Measurements from ENCODE around the gene DOP1B. TPM values are rescaled to one million over a fixed set of nuclear protein-coding genes. Genes with fewer than 3 reads are reported as not detected.

DOP1B gene
- total RNA-seq, 1 donor from 2014 or later, result 6.8 TPM

DNA sequence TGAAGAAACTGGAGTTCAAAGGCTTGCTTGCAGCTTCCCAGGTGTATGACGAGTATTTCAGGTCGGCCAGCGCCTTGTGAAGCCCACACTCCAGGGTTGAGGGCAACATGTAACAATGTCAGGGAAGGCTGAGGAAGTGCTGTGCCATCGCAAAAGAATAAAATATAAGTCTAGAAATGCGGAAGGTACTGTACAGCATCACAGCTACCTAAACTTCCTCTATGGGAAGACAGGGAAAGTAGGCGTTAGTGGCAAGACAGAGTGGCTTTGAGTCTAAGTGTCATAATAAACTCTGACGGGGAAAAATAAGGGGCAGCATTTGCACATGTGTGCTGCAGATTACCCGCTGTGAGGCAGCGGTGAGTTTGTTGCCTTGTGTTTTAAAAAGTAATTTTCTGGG lies 28.9 kb downstream of the DOP1B start:
- Histone ChIP-seq H3K4me1 (ENCODE audit: control insufficient read depth in 3 of 3, insufficient read depth in 3 of 3, low read length in 3 of 3) (peaks cover 10 to 26% (median 23%) of the 10 kb centered on the region in 3 donors), H3K27ac (ENCODE audit: low read depth, low read length) (no peak overlapping the region), H3K27me3 (ENCODE audit: control insufficient read depth in 3 of 3, insufficient read depth in 3 of 3, low read length in 3 of 3) (no peaks in the 10 kb centered on the region), H3K9ac (ENCODE audit: low read depth in 1 of 3, low read length in 3 of 3) (no peak overlapping the region), H3K36me3 (ENCODE audit: control insufficient read depth in 3 of 3, insufficient read depth in 3 of 3, low read length in 3 of 3) (no peaks in the 10 kb centered on the region), H3K4me3 (ENCODE audit: low read length in 3 of 3) (no peak overlapping the region), H3K9me3 (ENCODE audit: control insufficient read depth in 3 of 3, low read length in 3 of 3) (no peaks in the 10 kb centered on the region)

DNA sequence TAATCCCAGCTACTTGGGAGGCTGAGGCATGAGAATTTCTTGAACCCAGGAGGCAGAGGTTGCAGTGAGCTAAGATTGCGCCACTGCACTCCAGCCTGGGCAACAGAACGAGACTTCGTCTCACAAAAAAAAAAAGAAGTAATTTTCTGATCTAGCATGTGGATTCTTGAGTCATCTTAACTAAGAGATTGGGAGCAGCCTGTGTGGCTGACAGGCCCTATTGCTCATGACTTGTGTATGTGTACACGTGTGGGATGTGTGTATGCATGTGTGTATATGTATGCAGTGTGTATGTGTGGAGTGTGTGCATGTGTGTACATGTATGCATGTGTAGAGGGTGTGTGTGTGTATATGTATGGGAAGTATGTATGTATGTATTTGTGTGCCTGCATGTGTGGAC lies 29.5 kb downstream of the DOP1B start:
- H3K4me1 ChIP-seq (ENCODE audit: control insufficient read depth in 3 of 3, insufficient read depth in 3 of 3, low read length in 3 of 3), result peaks cover 10 to 30% (median 23%) of the 10 kb centered on the region in 3 donors
- no peaks in the 10 kb centered on the region for H3K36me3 ChIP-seq (ENCODE audit: control insufficient read depth in 3 of 3, insufficient read depth in 3 of 3, low read length in 3 of 3)
- no peaks in the 10 kb centered on the region for H3K9me3 ChIP-seq (ENCODE audit: control insufficient read depth in 3 of 3, low read length in 3 of 3)
- no peak overlapping the region for H3K27ac ChIP-seq (ENCODE audit: low read depth, low read length)
- no peak overlapping the region for H3K9ac ChIP-seq (ENCODE audit: low read depth in 1 of 3, low read length in 3 of 3)
- no peaks in the 10 kb centered on the region for H3K27me3 ChIP-seq (ENCODE audit: control insufficient read depth in 3 of 3, insufficient read depth in 3 of 3, low read length in 3 of 3)
- no peak overlapping the region for H3K4me3 ChIP-seq (ENCODE audit: low read length in 3 of 3)

DNA sequence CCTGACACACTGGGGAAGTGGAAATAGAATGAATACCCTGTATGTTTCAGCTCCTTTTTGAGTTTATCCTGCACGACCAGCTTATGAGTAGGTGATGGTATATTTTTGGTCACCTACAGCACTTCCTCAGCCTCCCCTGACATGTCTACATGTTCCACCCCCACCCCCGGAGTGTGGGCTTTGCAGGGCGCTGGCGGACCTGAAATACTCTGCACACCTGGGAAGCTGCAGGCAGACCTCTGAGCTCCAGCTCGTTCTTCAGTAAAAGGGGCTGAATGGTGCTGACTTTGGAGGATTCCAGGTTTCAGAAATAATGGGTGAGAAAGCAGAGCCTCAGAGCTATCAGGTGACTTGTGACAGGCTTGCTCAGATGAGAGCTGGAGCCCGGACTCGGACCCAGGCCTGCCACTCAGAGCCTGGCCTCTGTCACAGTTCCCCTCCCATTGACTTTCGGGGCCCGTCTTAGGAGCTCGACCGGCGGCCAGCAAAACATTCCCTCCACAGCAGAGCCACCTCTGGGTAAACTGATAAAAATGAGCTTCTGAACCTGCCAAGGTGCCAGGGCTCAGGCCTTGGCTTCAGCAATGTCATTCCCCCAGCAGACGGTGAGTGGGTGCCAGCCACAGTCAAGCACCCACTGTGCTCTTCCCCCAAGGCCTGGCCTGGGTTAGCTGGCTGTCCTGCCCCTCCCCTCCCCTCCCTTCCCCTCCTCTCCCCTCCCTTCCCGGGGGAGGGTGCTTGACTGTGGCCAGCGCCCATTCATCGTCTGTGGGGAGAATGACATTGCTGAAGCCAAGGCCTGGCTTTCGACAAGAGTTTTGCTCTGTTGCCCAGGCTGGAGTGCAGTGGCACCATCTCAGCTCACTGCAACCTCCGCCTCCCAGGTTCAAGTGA lies 30.1 kb downstream of the DOP1B start:
- no peaks in the 10 kb centered on the region for H3K36me3 ChIP-seq (ENCODE audit: control insufficient read depth in 3 of 3, insufficient read depth in 3 of 3, low read length in 3 of 3)
- no peaks in the 10 kb centered on the region for H3K9me3 ChIP-seq (ENCODE audit: control insufficient read depth in 3 of 3, low read length in 3 of 3)
- H3K9ac ChIP-seq (ENCODE audit: low read depth in 1 of 3, low read length in 3 of 3), result peak overlapping the region in 1 of 3 donors; percentile 50
- no peaks in the 10 kb centered on the region for H3K27me3 ChIP-seq (ENCODE audit: control insufficient read depth in 3 of 3, insufficient read depth in 3 of 3, low read length in 3 of 3)
- H3K27ac ChIP-seq (ENCODE audit: low read depth, low read length), result peak overlapping the region; percentile 25
- H3K4me1 ChIP-seq (ENCODE audit: control insufficient read depth in 3 of 3, insufficient read depth in 3 of 3, low read length in 3 of 3), result peaks cover 10 to 30% (median 23%) of the 10 kb centered on the region in 3 donors
- no peak overlapping the region for H3K4me3 ChIP-seq (ENCODE audit: low read length in 3 of 3)

DNA sequence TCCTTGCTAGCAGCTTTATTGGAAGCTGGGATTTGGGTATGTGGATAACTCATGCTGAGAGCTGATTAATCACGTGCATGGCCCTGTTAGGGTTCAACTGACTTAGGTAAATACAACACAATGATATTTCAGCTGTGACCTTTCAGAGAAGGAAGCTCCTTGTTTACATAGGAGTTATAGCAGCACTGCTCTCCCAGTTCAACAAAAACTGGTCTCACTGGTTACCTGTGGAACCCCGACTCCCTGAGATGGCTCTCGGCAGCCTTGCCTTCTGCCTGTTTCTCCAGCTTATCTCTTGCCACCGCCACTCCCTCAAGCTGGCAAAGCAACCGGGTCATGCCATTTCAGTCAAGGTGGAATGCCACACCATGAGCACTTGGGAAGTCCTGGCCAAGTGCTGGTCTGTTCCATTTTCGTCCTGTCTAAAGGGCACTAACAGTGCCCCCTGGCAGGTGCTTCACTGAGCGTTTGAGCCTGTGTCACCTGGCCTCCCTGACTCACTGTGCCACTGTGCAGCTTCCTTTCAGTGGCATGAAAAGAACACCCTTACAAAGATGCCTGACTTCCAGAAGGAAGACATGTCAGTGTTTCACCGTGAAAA lies 31.6 kb downstream of the DOP1B start:
- Histone ChIP-seq H3K27me3 (ENCODE audit: control insufficient read depth in 3 of 3, insufficient read depth in 3 of 3, low read length in 3 of 3) (no peaks in the 10 kb centered on the region), H3K9me3 (ENCODE audit: control insufficient read depth in 3 of 3, low read length in 3 of 3) (no peaks in the 10 kb centered on the region), H3K4me3 (ENCODE audit: low read length in 3 of 3) (peak overlapping the region in 2 of 3 donors; percentile 28 to 52), H3K4me1 (ENCODE audit: control insufficient read depth in 3 of 3, insufficient read depth in 3 of 3, low read length in 3 of 3) (peaks cover 10 to 30% (median 23%) of the 10 kb centered on the region in 3 donors), H3K9ac (ENCODE audit: low read depth in 1 of 3, low read length in 3 of 3) (peak overlapping the region in 2 of 3 donors; percentile 27 to 78), H3K27ac (ENCODE audit: low read depth, low read length) (peak overlapping the region; percentile 42), H3K36me3 (ENCODE audit: control insufficient read depth in 3 of 3, insufficient read depth in 3 of 3, low read length in 3 of 3) (no peaks in the 10 kb centered on the region)

DNA sequence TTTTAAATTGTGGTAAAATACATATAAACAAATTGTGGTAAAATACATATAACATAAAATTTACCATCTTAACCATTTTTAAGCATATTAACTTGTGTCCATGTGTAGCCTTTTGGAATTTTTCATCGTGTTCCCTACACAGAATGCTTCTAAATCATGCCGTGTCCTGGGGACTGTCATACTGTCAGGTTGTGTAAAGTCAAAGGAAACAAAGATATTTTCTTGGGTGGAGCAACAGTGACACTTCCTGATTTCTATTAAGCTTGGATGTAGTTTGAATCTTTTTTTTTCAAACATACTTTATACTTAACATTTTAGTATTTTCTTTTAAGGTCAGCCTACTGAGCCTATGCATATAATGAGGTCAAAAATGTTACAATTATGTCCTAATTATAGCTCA lies 32.3 kb downstream of the DOP1B start:
- Histone ChIP-seq H3K27ac (ENCODE audit: low read depth, low read length) (peak overlapping the region; percentile 42), H3K36me3 (ENCODE audit: control insufficient read depth in 3 of 3, insufficient read depth in 3 of 3, low read length in 3 of 3) (no peaks in the 10 kb centered on the region), H3K9me3 (ENCODE audit: control insufficient read depth in 3 of 3, low read length in 3 of 3) (no peaks in the 10 kb centered on the region), H3K4me1 (ENCODE audit: control insufficient read depth in 3 of 3, insufficient read depth in 3 of 3, low read length in 3 of 3) (peaks cover 10 to 30% (median 23%) of the 10 kb centered on the region in 3 donors), H3K27me3 (ENCODE audit: control insufficient read depth in 3 of 3, insufficient read depth in 3 of 3, low read length in 3 of 3) (no peaks in the 10 kb centered on the region), H3K9ac (ENCODE audit: low read depth in 1 of 3, low read length in 3 of 3) (peak overlapping the region in 2 of 3 donors; percentile 27 to 78), H3K4me3 (ENCODE audit: low read length in 3 of 3) (peak overlapping the region in 1 of 3 donors; percentile 24)

DNA sequence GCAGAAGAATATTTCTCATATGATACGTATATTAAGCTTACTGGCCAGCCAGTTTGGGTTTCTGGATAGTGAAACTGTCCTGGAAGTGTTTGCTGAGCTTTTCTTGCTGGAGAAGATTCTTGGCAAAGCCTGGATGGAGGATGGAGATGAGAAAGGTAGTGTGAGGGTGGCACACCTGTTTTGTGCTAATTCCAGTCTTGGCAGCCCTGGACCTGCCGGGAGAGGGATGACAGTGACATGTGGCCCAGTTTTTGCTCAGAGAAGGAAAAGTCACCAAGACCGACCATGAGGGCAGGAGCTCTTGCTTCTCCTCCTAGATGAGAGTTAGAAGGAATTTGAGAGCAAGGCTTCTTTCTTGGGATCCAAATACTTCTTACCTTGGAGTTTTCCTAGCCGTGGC lies 34.1 kb downstream of the DOP1B start:
- H3K9me3 ChIP-seq (ENCODE audit: control insufficient read depth in 3 of 3, low read length in 3 of 3), result no peaks in the 10 kb centered on the region
- H3K27me3 ChIP-seq (ENCODE audit: control insufficient read depth in 3 of 3, insufficient read depth in 3 of 3, low read length in 3 of 3), result no peaks in the 10 kb centered on the region
- no peak overlapping the region for H3K9ac ChIP-seq (ENCODE audit: low read depth in 1 of 3, low read length in 3 of 3)
- peaks cover 10 to 30% (median 23%) of the 10 kb centered on the region in 3 donors for H3K4me1 ChIP-seq (ENCODE audit: control insufficient read depth in 3 of 3, insufficient read depth in 3 of 3, low read length in 3 of 3)
- no peaks in the 10 kb centered on the region for H3K36me3 ChIP-seq (ENCODE audit: control insufficient read depth in 3 of 3, insufficient read depth in 3 of 3, low read length in 3 of 3)
- H3K4me3 ChIP-seq (ENCODE audit: low read length in 3 of 3), result no peak overlapping the region
- H3K27ac ChIP-seq (ENCODE audit: low read depth, low read length), result no peak overlapping the region

DNA sequence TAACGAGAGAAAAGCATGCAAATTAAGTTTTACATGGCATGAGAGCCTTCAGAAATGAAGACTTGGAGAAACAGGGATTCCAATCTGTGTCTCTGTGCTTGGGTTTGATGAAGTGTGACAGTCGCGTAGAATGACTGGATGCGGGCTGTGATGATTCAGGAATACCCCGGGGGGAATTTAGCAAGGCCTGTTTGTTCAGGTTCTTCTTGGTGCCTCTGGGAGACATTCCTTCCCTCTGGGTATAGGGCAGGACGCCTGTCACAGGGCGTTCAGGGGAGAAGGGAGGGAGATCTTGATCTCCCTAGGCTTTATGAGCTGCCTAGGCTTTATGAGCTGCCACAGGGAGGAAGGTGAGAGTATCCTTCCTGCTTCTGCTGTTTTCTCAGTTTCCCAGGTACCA lies 36.6 kb downstream of the DOP1B start:
- Histone ChIP-seq H3K9me3 (ENCODE audit: control insufficient read depth in 3 of 3, low read length in 3 of 3) (no peaks in the 10 kb centered on the region), H3K9ac (ENCODE audit: low read depth in 1 of 3, low read length in 3 of 3) (no peak overlapping the region), H3K27me3 (ENCODE audit: control insufficient read depth in 3 of 3, insufficient read depth in 3 of 3, low read length in 3 of 3) (no peaks in the 10 kb centered on the region), H3K36me3 (ENCODE audit: control insufficient read depth in 3 of 3, insufficient read depth in 3 of 3, low read length in 3 of 3) (no peaks in the 10 kb centered on the region), H3K4me1 (ENCODE audit: control insufficient read depth in 3 of 3, insufficient read depth in 3 of 3, low read length in 3 of 3) (peaks cover 9 to 15% (median 9%) of the 10 kb centered on the region in 3 donors), H3K27ac (ENCODE audit: low read depth, low read length) (no peak overlapping the region), H3K4me3 (ENCODE audit: low read length in 3 of 3) (no peak overlapping the region)

DNA sequence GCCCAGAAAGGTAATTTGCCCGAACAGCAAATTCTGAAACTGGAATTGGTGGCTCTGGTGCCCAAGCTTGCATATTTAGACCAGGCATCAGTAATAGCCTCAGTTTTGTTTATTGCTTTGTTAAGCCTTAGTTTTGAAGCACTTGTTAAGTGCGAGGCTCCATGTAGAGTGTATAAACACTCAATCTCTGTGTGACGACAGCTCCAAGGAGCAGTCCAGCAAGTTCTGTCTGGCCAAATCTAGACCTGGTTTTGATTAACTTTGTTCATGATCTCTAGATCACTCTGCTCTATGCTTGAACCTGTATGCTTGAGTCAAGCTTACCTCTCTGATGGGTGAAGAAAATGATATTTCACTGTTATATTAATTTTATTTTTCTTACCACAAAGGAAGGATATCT lies 37.4 kb downstream of the DOP1B start:
- Histone ChIP-seq H3K4me3 (ENCODE audit: low read length in 3 of 3) (no peak overlapping the region), H3K9ac (ENCODE audit: low read depth in 1 of 3, low read length in 3 of 3) (no peak overlapping the region)

DNA sequence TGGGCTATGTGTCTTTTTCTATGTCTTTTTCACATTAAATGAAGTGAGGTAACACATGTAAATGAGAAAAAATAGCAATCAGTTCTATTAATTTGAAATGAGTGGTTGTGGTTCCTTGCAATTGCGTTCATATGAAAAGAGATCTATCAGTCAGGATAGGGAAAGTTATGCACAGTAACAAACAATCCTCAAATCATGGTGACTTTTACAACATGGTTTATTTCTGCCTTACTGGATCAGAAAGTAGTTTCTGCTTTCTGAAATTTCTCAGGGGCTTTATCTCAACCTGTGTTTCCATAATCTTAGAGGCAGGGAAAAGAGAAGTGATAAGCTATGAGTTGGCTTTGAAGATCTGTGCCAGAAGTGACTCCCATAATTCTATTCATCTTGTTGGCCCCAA lies 39.0 kb downstream of the DOP1B start:
- Histone ChIP-seq H3K9ac (ENCODE audit: low read depth in 1 of 3, low read length in 3 of 3) (no peak overlapping the region), H3K9me3 (ENCODE audit: control insufficient read depth in 3 of 3, low read length in 3 of 3) (no peaks in the 10 kb centered on the region), H3K27ac (ENCODE audit: low read depth, low read length) (no peak overlapping the region), H3K27me3 (ENCODE audit: control insufficient read depth in 3 of 3, insufficient read depth in 3 of 3, low read length in 3 of 3) (no peaks in the 10 kb centered on the region), H3K4me3 (ENCODE audit: low read length in 3 of 3) (no peak overlapping the region), H3K4me1 (ENCODE audit: control insufficient read depth in 3 of 3, insufficient read depth in 3 of 3, low read length in 3 of 3) (peaks cover 0 to 6% (median 0%) of the 10 kb centered on the region in 3 donors), H3K36me3 (ENCODE audit: control insufficient read depth in 3 of 3, insufficient read depth in 3 of 3, low read length in 3 of 3) (peaks cover 0 to 2% (median 0%) of the 10 kb centered on the region in 3 donors)

More for the DNA sequence above, 37.4 kb downstream of the DOP1B start:
- Histone ChIP-seq H3K9me3 (ENCODE audit: control insufficient read depth in 3 of 3, low read length in 3 of 3) (no peaks in the 10 kb centered on the region), H3K27ac (ENCODE audit: low read depth, low read length) (no peak overlapping the region), H3K36me3 (ENCODE audit: control insufficient read depth in 3 of 3, insufficient read depth in 3 of 3, low read length in 3 of 3) (no peaks in the 10 kb centered on the region), H3K4me1 (ENCODE audit: control insufficient read depth in 3 of 3, insufficient read depth in 3 of 3, low read length in 3 of 3) (peaks cover under 1 to 6% (median 2%) of the 10 kb centered on the region in 3 donors), H3K27me3 (ENCODE audit: control insufficient read depth in 3 of 3, insufficient read depth in 3 of 3, low read length in 3 of 3) (no peaks in the 10 kb centered on the region)

DNA sequence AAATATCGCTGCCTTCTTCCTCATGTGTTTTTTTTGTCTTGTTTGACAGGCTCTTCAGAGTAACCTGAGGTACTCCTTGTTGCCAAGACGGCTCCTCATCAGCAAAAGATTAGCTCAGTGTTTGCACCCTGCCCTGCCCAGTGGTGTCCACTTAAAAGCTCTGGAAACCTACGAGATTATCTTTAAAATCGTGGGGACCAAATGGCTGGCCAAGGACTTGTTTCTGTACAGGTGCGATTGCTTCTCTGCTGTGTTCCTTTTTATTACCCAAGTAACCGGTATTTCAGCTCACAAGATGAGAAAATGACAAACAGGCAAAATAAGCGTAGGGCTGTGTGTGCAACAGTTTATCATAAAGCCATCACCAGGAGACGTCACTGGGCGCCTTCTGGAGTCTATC lies 42.4 kb downstream of the DOP1B start:
- Histone ChIP-seq H3K27ac (ENCODE audit: low read depth, low read length) (no peak overlapping the region), H3K4me1 (ENCODE audit: control insufficient read depth in 3 of 3, insufficient read depth in 3 of 3, low read length in 3 of 3) (peaks cover 6 to 30% (median 11%) of the 10 kb centered on the region in 3 donors), H3K9me3 (ENCODE audit: control insufficient read depth in 3 of 3, low read length in 3 of 3) (no peaks in the 10 kb centered on the region), H3K36me3 (ENCODE audit: control insufficient read depth in 3 of 3, insufficient read depth in 3 of 3, low read length in 3 of 3) (peaks cover 0 to 4% (median 0%) of the 10 kb centered on the region in 3 donors), H3K4me3 (ENCODE audit: low read length in 3 of 3) (no peak overlapping the region), H3K27me3 (ENCODE audit: control insufficient read depth in 3 of 3, insufficient read depth in 3 of 3, low read length in 3 of 3) (no peaks in the 10 kb centered on the region), H3K9ac (ENCODE audit: low read depth in 1 of 3, low read length in 3 of 3) (no peak overlapping the region)
